ENCODE results near the gene CRYL1.

CRYL1 gene

GRCh38 chr13:20377720-20378119 is 147.9 kb downstream of the CRYL1 start:
- Histone ChIP-seq H3K9me3 (ENCODE audit: control insufficient read depth, insufficient read depth, low read depth, low read length) (no peaks in the 10 kb centered on the region), H3K4me3 (ENCODE audit: low read depth, low read length) (no peak overlapping the region), H3K27ac (ENCODE audit: extremely low read depth, low read depth, low read length) (no peak overlapping the region), H3K36me3 (ENCODE audit: control insufficient read depth in 2 of 2, insufficient read depth in 1 of 2, low read length in 2 of 2) (no peaks in the 10 kb centered on the region), H3K4me1 (ENCODE audit: control insufficient read depth, insufficient read depth, low read length) (no peaks in the 10 kb centered on the region)
- POLR2A ChIA-PET = no interaction called here
- CTCF ChIA-PET = no interaction called here
- TF ChIP-seq SP7 (tag by site-specific recombination; IDR thresholded peaks at IDR 0.05) (no peak), KLF10 (tag by site-specific recombination; IDR thresholded peaks at IDR 0.05) (no peak), PRDM1 (tag by site-specific recombination; IDR thresholded peaks at IDR 0.05) (no peak), KLF8 (tag by site-specific recombination; IDR thresholded peaks at IDR 0.05) (no peak), REST (tag by site-specific recombination; IDR thresholded peaks at IDR 0.05) (no peak), ZNF785 (tag by site-specific recombination; IDR thresholded peaks at IDR 0.05) (no peak), ZNF623 (tag by site-specific recombination; IDR thresholded peaks at IDR 0.05) (no peak), ZNF529 (tag by site-specific recombination; IDR thresholded peaks at IDR 0.05; ENCODE audit: insufficient replicate concordance) (no peak), ZNF24 (tag by site-specific recombination; IDR thresholded peaks at IDR 0.05) (no peak), ZNF645 (tag by site-specific recombination; IDR thresholded peaks at IDR 0.05) (no peak), ZNF175 (tag by site-specific recombination; IDR thresholded peaks at IDR 0.05) (no peak)
- TF ChIP-seq, protein P1, sequence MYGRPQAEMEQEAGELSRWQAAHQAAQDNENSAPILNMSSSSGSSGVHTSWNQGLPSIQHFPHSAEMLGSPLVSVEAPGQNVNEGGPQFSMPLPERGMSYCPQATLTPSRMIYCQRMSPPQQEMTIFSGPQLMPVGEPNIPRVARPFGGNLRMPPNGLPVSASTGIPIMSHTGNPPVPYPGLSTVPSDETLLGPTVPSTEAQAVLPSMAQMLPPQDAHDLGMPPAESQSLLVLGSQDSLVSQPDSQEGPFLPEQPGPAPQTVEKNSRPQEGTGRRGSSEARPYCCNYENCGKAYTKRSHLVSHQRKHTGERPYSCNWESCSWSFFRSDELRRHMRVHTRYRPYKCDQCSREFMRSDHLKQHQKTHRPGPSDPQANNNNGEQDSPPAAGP (tag by site-specific recombination; IDR thresholded peaks at IDR 0.05) = no peak
- TF ChIP-seq, protein P2, sequence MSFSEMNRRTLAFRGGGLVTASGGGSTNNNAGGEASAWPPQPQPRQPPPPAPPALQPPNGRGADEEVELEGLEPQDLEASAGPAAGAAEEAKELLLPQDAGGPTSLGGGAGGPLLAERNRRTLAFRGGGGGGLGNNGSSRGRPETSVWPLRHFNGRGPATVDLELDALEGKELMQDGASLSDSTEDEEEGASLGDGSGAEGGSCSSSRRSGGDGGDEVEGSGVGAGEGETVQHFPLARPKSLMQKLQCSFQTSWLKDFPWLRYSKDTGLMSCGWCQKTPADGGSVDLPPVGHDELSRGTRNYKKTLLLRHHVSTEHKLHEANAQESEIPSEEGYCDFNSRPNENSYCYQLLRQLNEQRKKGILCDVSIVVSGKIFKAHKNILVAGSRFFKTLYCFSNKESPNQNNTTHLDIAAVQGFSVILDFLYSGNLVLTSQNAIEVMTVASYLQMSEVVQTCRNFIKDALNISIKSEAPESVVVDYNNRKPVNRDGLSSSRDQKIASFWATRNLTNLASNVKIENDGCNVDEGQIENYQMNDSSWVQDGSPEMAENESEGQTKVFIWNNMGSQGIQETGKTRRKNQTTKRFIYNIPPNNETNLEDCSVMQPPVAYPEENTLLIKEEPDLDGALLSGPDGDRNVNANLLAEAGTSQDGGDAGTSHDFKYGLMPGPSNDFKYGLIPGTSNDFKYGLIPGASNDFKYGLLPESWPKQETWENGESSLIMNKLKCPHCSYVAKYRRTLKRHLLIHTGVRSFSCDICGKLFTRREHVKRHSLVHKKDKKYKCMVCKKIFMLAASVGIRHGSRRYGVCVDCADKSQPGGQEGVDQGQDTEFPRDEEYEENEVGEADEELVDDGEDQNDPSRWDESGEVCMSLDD (tag by site-specific recombination; IDR thresholded peaks at IDR 0.05) = no peak

DNA sequence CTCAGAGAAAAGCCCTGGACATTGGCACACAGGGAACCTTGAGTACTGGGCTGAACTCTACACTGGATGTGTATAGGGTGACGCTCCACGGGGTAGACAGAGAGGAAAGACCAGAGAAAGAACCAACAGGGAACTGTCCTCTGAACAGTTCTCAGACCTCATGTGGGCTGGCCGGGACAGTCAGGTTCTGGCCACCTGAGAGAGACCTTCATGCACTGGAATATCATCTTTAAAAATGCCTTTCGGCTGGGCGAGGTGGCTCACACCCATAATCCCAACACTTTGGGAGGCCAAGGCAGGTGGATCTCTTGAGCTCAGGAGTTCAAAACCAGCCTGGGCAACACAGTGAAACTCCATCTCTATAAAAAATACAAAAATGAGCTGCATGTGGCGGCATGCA is 149.8 kb downstream of the CRYL1 start:
- ChIA-PET POLR2A (no interaction called here), CTCF (interaction anchor here (0.6 kb wide), 1 partner anchor 113 kb away, joined by 3 read pairs; no protein-coding TSS in a partner anchor)
- TF ChIP-seq ZNF558 (tag by site-specific recombination; IDR thresholded peaks at IDR 0.05) = no peak
- TF ChIP-seq, protein P3, sequence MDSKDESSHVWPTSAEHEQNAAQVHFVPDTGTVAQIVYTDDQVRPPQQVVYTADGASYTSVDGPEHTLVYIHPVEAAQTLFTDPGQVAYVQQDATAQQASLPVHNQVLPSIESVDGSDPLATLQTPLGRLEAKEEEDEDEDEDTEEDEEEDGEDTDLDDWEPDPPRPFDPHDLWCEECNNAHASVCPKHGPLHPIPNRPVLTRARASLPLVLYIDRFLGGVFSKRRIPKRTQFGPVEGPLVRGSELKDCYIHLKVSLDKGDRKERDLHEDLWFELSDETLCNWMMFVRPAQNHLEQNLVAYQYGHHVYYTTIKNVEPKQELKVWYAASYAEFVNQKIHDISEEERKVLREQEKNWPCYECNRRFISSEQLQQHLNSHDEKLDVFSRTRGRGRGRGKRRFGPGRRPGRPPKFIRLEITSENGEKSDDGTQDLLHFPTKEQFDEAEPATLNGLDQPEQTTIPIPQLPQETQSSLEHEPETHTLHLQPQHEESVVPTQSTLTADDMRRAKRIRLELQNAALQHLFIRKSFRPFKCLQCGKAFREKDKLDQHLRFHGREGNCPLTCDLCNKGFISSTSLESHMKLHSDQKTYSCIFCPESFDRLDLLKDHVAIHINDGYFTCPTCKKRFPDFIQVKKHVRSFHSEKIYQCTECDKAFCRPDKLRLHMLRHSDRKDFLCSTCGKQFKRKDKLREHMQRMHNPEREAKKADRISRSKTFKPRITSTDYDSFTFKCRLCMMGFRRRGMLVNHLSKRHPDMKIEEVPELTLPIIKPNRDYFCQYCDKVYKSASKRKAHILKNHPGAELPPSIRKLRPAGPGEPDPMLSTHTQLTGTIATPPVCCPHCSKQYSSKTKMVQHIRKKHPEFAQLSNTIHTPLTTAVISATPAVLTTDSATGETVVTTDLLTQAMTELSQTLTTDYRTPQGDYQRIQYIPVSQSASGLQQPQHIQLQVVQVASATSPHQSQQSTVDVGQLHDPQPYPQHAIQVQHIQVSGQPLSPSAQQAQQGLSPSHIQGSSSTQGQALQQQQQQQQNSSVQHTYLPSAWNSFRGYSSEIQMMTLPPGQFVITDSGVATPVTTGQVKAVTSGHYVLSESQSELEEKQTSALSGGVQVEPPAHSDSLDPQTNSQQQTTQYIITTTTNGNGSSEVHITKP (tag by site-specific recombination; IDR thresholded peaks at IDR 0.05) = no peak
- no peak for TF ChIP-seq SP7 (tag by site-specific recombination; IDR thresholded peaks at IDR 0.05)
- H3K36me3 ChIP-seq (ENCODE audit: control insufficient read depth in 2 of 2, insufficient read depth in 1 of 2, low read length in 2 of 2) = no peaks in the 10 kb centered on the region
- H3K27ac ChIP-seq (ENCODE audit: extremely low read depth, low read depth, low read length) = no peak overlapping the region
- no peak overlapping the region for H3K4me3 ChIP-seq (ENCODE audit: low read depth, low read length)
- no peaks in the 10 kb centered on the region for H3K9me3 ChIP-seq (ENCODE audit: control insufficient read depth, insufficient read depth, low read depth, low read length)
- H3K4me1 ChIP-seq (ENCODE audit: control insufficient read depth, insufficient read depth, low read length) = no peaks in the 10 kb centered on the region
